Measurements from ENCODE around the gene OR2H1. TPM values are rescaled to one million over a fixed set of nuclear protein-coding genes. Genes with fewer than 3 reads are reported as not detected.

The OR2H1 gene
- total RNA-seq, 1 donor from 2014 or later: not detected

- DNase-seq (ENCODE audit: low read depth in 2 of 2): peak in 1 of 2 donors; percentile 68
Observed at GRCh38 chr6:29483186-29483585, 26.2 kb downstream of the OR2H1 start.

DNA sequence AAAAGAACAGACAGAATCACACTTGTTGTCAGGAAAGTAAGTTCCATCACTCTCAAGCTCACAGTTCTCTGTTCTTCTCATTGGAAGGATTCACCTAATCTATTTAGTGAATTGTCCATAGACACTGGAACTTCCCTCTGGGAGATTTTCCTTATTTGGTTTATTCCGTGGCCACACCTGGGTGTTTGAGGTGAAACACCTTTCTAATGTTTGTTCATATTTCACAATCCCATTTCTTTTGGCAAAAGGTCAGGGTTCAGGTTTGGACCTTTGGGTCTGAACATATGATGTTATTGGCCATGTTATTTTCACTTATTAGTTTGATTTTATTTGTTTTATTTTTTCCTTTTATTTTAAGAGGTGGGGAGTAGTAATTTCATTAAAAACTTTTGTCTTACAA lies 26.8 kb downstream of the OR2H1 start:
- DNase-seq (ENCODE audit: low read depth in 2 of 2): no peak

GRCh38 chr6:29486577-29486976 lies 29.6 kb downstream of the OR2H1 start:
- peak; percentile 3 to 47 for DNase-seq (ENCODE audit: low read depth in 2 of 2)

GRCh38 chr6:29487131-29487530 lies 30.2 kb downstream of the OR2H1 start:
- DNase-seq (ENCODE audit: low read depth in 2 of 2): no peak

DNA sequence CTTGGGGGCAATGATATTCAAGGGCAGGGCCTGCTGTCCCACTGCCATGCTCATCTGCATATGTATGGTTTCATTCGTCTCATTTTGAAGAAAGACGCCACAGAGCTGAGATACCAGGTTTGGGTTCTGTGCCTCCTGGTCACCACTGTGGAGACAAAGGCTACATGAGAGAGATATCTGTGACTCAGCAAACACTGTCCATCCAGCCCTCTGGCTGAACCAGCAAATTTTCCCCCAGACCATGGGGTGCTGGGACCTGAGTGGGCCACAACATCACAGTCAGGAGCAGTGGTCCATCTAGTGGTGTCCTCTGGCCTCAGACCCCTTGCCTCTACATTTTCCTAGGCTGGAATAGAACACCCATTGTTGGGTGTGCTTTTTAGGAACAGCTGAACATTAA lies 30.7 kb downstream of the OR2H1 start, which contains the start of gene MAS1L:
TSS of gene MAS1L (minus strand) at position 297 of the 400 bp plus-strand sequence. CDS start at position 243, 54 bp downstream.
- DNase-seq (ENCODE audit: low read depth in 2 of 2): no peak

GRCh38 chr6:29488874-29489273 lies 31.9 kb downstream of the OR2H1 start:
- DNase-seq (ENCODE audit: low read depth in 2 of 2): no peak

DNA sequence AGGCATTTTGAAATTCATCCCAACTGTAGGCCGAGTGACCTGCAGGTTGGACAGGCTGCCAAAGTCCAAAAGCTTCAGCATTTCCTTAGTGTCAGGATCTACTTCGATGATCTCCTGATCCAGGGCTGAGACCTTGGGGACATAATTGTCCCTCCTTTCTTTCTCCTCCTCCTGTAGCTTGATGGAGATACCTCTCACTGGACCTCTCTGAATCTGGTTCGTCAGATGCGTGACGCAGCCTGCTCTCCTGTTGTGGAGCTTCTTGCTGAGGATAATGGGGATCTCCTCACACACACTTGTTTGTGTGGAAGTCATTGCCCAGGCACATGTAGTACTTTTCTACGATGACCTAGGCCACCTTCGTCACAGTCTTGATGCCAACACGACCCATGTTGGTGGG lies 32.3 kb downstream of the OR2H1 start:
- DNase-seq (ENCODE audit: low read depth in 2 of 2): no peak

DNA sequence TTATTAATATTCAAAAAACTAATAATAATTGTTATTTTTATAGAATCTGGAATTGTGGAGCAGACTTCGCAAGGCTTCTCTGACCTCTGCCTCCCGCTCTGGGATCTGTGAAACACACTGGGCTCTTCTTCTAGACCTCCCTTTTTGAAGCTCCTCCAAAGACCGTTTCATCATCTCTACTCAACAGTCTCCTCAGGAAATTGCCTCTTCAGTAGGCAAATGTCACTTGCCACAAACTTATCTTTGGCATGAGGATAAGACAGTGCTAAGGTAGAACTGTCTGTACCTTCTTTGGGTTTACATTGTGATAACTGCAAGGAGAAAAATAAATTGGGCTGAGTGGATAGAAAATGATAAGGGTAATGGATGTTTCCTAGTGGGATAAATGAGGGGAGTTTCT lies 33.1 kb downstream of the OR2H1 start:
- no peak for DNase-seq (ENCODE audit: low read depth in 2 of 2)

GRCh38 chr6:29490552-29490951 lies 33.6 kb downstream of the OR2H1 start:
- DNase-seq (ENCODE audit: low read depth in 2 of 2): no peak

DNA sequence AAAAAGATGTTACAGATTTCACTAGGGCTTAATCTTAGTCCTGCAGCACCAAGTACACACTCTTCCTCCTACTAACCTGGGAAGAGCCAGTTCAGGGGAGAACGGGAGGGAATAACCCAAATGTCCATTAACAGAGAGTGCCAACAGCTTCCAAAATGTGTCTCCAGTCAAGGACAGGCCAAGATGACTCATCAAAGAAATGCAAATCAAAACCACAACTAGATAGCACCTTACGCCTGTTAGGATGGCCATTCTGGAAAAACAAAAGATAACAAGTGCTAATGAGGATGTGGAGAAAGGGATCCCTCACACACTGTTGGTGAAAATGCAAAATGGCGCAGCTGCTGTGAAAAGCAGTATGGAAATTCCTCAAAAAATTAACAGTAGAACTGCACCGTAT lies 34.6 kb downstream of the OR2H1 start:
- no peak for DNase-seq (ENCODE audit: low read depth in 2 of 2)

GRCh38 chr6:29493261-29493660 lies 36.3 kb downstream of the OR2H1 start:
- DNase-seq (ENCODE audit: low read depth in 2 of 2): no peak

DNA sequence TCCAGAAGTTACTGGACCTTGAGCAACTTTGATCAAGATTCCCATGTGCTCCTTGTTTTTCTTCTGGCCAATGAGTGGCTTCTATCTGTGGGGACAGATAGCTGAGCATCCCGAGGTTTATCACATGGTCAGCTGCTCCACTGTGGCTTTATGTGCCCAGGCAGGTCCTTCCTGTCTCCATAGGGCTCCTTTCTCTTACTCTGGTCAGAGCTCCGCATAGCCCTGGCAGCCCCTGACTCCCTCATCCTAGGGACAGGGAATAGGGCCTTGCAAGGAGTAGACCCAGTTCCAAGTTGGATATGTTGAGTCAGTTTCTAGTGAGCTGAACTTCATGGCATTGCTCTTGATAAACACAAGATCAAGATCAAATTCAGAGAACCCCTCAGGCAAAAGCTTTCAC lies 37.2 kb downstream of the OR2H1 start:
- no peak for DNase-seq (ENCODE audit: low read depth in 2 of 2)

GRCh38 chr6:29495571-29495970 lies 38.6 kb downstream of the OR2H1 start:
- no peak for DNase-seq (ENCODE audit: low read depth in 2 of 2)

- no peak for DNase-seq (ENCODE audit: low read depth in 2 of 2)
Observed at GRCh38 chr6:29496961-29497360, 40.0 kb downstream of the OR2H1 start.

- DNase-seq (ENCODE audit: low read depth in 2 of 2): no peak
Observed at GRCh38 chr6:29499704-29500103, 42.7 kb downstream of the OR2H1 start.

- DNase-seq (ENCODE audit: low read depth in 2 of 2): no peak
Observed at GRCh38 chr6:29500594-29500993, 43.6 kb downstream of the OR2H1 start.

DNA sequence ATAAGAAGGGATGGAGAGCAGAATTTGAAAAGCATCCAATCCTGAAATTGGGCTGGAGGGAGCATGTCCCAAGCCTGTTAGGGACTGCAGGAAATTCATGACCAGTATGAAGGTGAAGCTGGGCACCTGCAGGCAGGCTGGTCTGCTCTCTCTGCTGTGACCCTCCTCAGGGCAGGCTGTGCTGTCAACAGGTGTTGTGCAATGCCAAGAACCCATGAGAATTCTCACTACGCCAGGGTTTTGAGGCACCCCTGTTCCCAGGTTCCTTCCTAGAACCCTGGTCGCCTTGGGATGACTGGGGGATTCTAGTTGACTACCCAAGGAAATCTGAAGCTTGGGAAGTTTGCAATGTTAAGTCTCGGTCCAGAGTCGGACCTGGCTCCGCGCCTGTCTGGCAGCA lies 44.2 kb downstream of the OR2H1 start:
- no peak for DNase-seq (ENCODE audit: low read depth in 2 of 2)

- DNase-seq (ENCODE audit: low read depth in 2 of 2): no peak
Observed at GRCh38 chr6:29502181-29502580, 45.2 kb downstream of the OR2H1 start.

GRCh38 chr6:29502597-29502996 lies 45.6 kb downstream of the OR2H1 start:
- peak; percentile 23 to 99 for DNase-seq (ENCODE audit: low read depth in 2 of 2)

DNA sequence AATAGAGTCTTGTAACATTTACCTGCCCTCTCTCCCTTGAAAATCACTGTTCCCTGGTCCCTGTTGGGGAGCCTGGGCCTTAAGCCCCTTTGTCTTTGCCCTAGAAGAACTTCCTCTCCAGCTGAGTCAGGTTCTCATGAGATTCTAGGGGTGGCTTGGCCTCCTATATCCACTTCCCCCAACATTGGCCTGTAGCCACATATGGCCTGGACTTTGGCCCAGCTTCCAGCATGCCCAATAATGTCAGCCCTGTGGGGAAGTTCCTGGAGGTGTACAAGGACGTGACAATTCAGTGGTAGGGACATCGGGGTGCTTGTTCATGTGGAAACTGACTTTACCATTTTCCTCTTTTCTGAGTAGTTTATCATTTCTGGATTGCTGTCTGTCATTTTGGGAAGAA lies 48.0 kb downstream of the OR2H1 start:
- peak in 1 of 2 donors; percentile 78 for DNase-seq (ENCODE audit: low read depth in 2 of 2)

- DNase-seq (ENCODE audit: low read depth in 2 of 2): no peak
Observed at GRCh38 chr6:29505808-29506207, 48.9 kb downstream of the OR2H1 start.

- no peak for DNase-seq (ENCODE audit: low read depth in 2 of 2)
Observed at GRCh38 chr6:29506446-29507067, 49.6 kb downstream of the OR2H1 start.

- DNase-seq (ENCODE audit: low read depth in 2 of 2): no peak
Observed at GRCh38 chr6:29507319-29507718, 50.4 kb downstream of the OR2H1 start.

- DNase-seq (ENCODE audit: low read depth in 2 of 2): no peak
Observed at GRCh38 chr6:29509239-29509638, 52.3 kb downstream of the OR2H1 start.
